PC-9 (cell line): ENCODE results near the gene CDX2. TPM values are rescaled to one million over a fixed set of nuclear protein-coding genes. Genes with fewer than 3 reads are reported as not detected.

Experiments used
- BruUV-seq: library from RNA; stranded (reverse); fragments of 400-500 nt; replicated peaks from 2 replicates; lab custom pipeline; 2021; lab: Mats Ljungman, UMichigan
- CTCF ChIA-PET: fragments of 300-600 bp; sonication (Branson Sonifier 250); formaldehyde crosslinking; loops from one replicate; lab custom pipeline; 2022; ENCODE audit warnings: antibody characterized with exemption; lab: Charles Lee
- POLR2A ChIA-PET: fragments of 300-600 bp; sonication (Branson Sonifier 250); formaldehyde crosslinking; loops from one replicate; lab custom pipeline; 2022; ENCODE audit warnings: antibody characterized with exemption; ENCODE audit not compliant: unreplicated experiment; lab: Charles Lee
- DNase-seq, 2 experiments: peaks; one replicate each; pipeline versions ENCODE4 v3.0.0 to v3.0.0-alpha.2; 2015 to 2022; ENCODE audit warnings: mixed read lengths in 1 of 2
- H2AFZ ChIP-seq: fragments of 200-600 bp; sonication (generic); 2 replicates; pipeline ENCODE4 v1.8.1; 2017; ENCODE audit warnings: antibody characterized with exemption
- H3F3A ChIP-seq: fragments of 200-600 bp; sonication (generic); 2 replicates; pipeline ENCODE4 v1.8.1; 2017; ENCODE audit warnings: antibody characterized with exemption, mild to moderate bottlenecking, low read depth; ENCODE audit not compliant: insufficient read depth
- H3K27ac ChIP-seq: fragments of 200-600 bp; sonication (generic); 2 replicates; pipeline ENCODE4 v1.6.1; 2016; ENCODE audit warnings: mixed run types
- H3K27me3 ChIP-seq: fragments of 200-600 bp; sonication (generic); 2 replicates; pipeline ENCODE4 v1.6.1; 2016; ENCODE audit warnings: low read depth, mixed run types; ENCODE audit not compliant: insufficient read depth
- H3K36me3 ChIP-seq: fragments of 200-600 bp; sonication (generic); 2 replicates; pipeline ENCODE4 v1.6.1; 2016; ENCODE audit warnings: low read depth, mixed run types
- H3K4me1 ChIP-seq: fragments of 200-600 bp; sonication (generic); replicated peaks from 2 replicates; pipeline ENCODE4 v1.6.1; 2016; ENCODE audit warnings: mixed run types; ENCODE audit not compliant: insufficient read depth
- H3K4me2 ChIP-seq: fragments of 200-600 bp; sonication (generic); 2 replicates; pipeline ENCODE4 v1.6.1; 2017; ENCODE audit warnings: mixed run types
- H3K4me3 ChIP-seq: fragments of 200-600 bp; sonication (generic); 2 replicates; pipeline ENCODE4 v1.6.1; 2016; ENCODE audit warnings: mixed run types
- H3K79me2 ChIP-seq: fragments of 200-600 bp; sonication (generic); 2 replicates; pipeline ENCODE4 v1.6.1; 2017; ENCODE audit warnings: low read depth, mixed run types
- H3K9me2 ChIP-seq: fragments of 200-600 bp; sonication (generic); 2 replicates; pipeline ENCODE4 v1.8.1; 2017; ENCODE audit warnings: mild to moderate bottlenecking; ENCODE audit not compliant: insufficient read depth
- H3K9me3 ChIP-seq: fragments of 200-600 bp; sonication (generic); 2 replicates; pipeline ENCODE4 v1.8.1; 2016; ENCODE audit warnings: low read depth; ENCODE audit not compliant: insufficient read depth
- H4K20me1 ChIP-seq: fragments of 200-600 bp; sonication (generic); 2 replicates; pipeline ENCODE4 v1.8.1; 2017; ENCODE audit not compliant: insufficient read depth
- CTCF ChIP-seq: fragments of 200-600 bp; sonication (generic); conservative IDR thresholded peaks from 2 replicates; pipeline ENCODE4 v1.6.1; 2017; ENCODE audit warnings: mixed run types, antibody characterized with exemption, mild to moderate bottlenecking, moderate library complexity
- EZH2 ChIP-seq: fragments of 200-600 bp; sonication (generic); IDR thresholded peaks from 2 replicates; pipeline ENCODE4 v1.8.0; 2017; ENCODE audit warnings: antibody characterized with exemption, low read depth
- intact Hi-C: fragments of 100-400 bp; cut with micrococcal nuclease; formaldehyde crosslinking; loops from one replicate; pipeline ENCODE4 v1.10.0; 2022; ENCODE audit not compliant: unreplicated experiment
- total RNA-seq: library from RNA; stranded (reverse); gene quantifications from 2 replicates; pipeline ENCODE4 v1.2.3, GENCODE V29; 2021

The CDX2 gene
- total RNA-seq, 1 experiment from 2014 or later, result not detected

GRCh38 chr13:27976362-27977091, 7.4 kb upstream of the CDX2 start:
- Histone ChIP-seq H2AFZ (no peak overlapping the region), H3K27me3 (peaks cover 32% of the 10 kb centered on the region), H3K9me2 (no peaks in the 10 kb centered on the region), H3K79me2 (no peaks in the 10 kb centered on the region), H4K20me1 (no peaks in the 10 kb centered on the region), H3K4me3 (no peak overlapping the region), H3K36me3 (no peaks in the 10 kb centered on the region), H3K4me2 (no peak overlapping the region), H3K4me1 (no peaks in the 10 kb centered on the region), H3K27ac (no peak overlapping the region), H3K9me3 (no peaks in the 10 kb centered on the region), H3F3A (no peaks in the 10 kb centered on the region)
- CTCF ChIA-PET, result interaction anchor here (0.7 kb wide), 1 partner anchor 684 kb away, joined by 4 read pairs; no protein-coding TSS in a partner anchor
- TF ChIP-seq EZH2, result no peak
- TF ChIP-seq CTCF, result no peak
- no TSS peak for BruUV-seq
- intact Hi-C loops, result no loop called here
- POLR2A ChIA-PET, result no interaction called here
- no peak for DNase-seq

- intact Hi-C loops, result no loop called here
- H3K4me1 ChIP-seq, result no peaks in the 10 kb centered on the region
- H4K20me1 ChIP-seq, result no peaks in the 10 kb centered on the region
- H3K9me3 ChIP-seq, result no peaks in the 10 kb centered on the region
- TF ChIP-seq EZH2 (no peak), CTCF (no peak)
- ChIA-PET POLR2A (no interaction called here), CTCF (interaction anchor here (0.7 kb wide), 1 partner anchor 683 kb away, joined by 4 read pairs; no protein-coding TSS in a partner anchor)
- no peaks in the 10 kb centered on the region for H3F3A ChIP-seq
- DNase-seq, result no peak
- no peaks in the 10 kb centered on the region for H3K79me2 ChIP-seq
- no peak overlapping the region for H2AFZ ChIP-seq
- no peaks in the 10 kb centered on the region for H3K36me3 ChIP-seq
- H3K4me2 ChIP-seq, result no peak overlapping the region
- no peak overlapping the region for H3K27ac ChIP-seq
- no TSS peak for BruUV-seq
- H3K4me3 ChIP-seq, result no peak overlapping the region
- H3K9me2 ChIP-seq, result no peaks in the 10 kb centered on the region
- peaks cover 24% of the 10 kb centered on the region; the same call in 1 of the 2 replicates for H3K27me3 ChIP-seq
Observed at GRCh38 chr13:27975564-27976361, 6.6 kb upstream of the CDX2 start.

- H2AFZ ChIP-seq, result no peak overlapping the region
- no peaks in the 10 kb centered on the region for H4K20me1 ChIP-seq
- no peaks in the 10 kb centered on the region for H3K4me1 ChIP-seq
- H3K27me3 ChIP-seq, result peaks cover 19% of the 10 kb centered on the region; the same call in 1 of the 2 replicates
- no peak overlapping the region for H3K27ac ChIP-seq
- no peaks in the 10 kb centered on the region for H3K9me3 ChIP-seq
- H3K4me2 ChIP-seq, result no peak overlapping the region
- no peaks in the 10 kb centered on the region for H3K36me3 ChIP-seq
- no peak for TF ChIP-seq EZH2
- TF ChIP-seq CTCF, result no peak
- no peaks in the 10 kb centered on the region for H3K79me2 ChIP-seq
- intact Hi-C loops, result no loop called here
- H3F3A ChIP-seq, result no peaks in the 10 kb centered on the region
- no peak overlapping the region for H3K4me3 ChIP-seq
- ChIA-PET CTCF (no interaction called here), POLR2A (no interaction called here)
- no peak for DNase-seq
- no TSS peak for BruUV-seq
- H3K9me2 ChIP-seq, result no peaks in the 10 kb centered on the region
Observed at GRCh38 chr13:27973961-27974662, 5.0 kb upstream of the CDX2 start.
